Neural progenitor cell (in vitro differentiated cells): ENCODE measurements around the gene DGUOK.

ENCODE experiments used
- EZH2phosphoT487 ChIP-seq: fragments of 200-600 bp; sonication (generic); IDR thresholded peaks from 2 replicates; pipeline ENCODE4 v1.6.1; 2017; ENCODE audit warnings: antibody characterized with exemption
- TF ChIP-seq, protein P1 (sequence below): fragments of 200-600 bp; sonication (generic); IDR thresholded peaks from 2 replicates; pipeline ENCODE4 v1.5.1; 2017; ENCODE audit warnings: antibody characterized with exemption, mild to moderate bottlenecking

- no peak for TF ChIP-seq EZH2phosphoT487
- TF ChIP-seq, protein P1, sequence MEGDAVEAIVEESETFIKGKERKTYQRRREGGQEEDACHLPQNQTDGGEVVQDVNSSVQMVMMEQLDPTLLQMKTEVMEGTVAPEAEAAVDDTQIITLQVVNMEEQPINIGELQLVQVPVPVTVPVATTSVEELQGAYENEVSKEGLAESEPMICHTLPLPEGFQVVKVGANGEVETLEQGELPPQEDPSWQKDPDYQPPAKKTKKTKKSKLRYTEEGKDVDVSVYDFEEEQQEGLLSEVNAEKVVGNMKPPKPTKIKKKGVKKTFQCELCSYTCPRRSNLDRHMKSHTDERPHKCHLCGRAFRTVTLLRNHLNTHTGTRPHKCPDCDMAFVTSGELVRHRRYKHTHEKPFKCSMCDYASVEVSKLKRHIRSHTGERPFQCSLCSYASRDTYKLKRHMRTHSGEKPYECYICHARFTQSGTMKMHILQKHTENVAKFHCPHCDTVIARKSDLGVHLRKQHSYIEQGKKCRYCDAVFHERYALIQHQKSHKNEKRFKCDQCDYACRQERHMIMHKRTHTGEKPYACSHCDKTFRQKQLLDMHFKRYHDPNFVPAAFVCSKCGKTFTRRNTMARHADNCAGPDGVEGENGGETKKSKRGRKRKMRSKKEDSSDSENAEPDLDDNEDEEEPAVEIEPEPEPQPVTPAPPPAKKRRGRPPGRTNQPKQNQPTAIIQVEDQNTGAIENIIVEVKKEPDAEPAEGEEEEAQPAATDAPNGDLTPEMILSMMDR, result no peak
These were observed 46.2 kb downstream of the DGUOK start for GRCh38 chr2:73972846-73973245.
